Osteoblast (primary cell): ENCODE measurements around the gene DNAJC6. TPM values are rescaled to one million over a fixed set of nuclear protein-coding genes. Genes with fewer than 3 reads are reported as not detected.

Experiments used
- DNase-seq: peaks from one replicate; pipeline ENCODE4 v3.0.0; 2011; ENCODE audit warnings: low spot score, mixed read lengths; ENCODE audit not compliant: insufficient read length; ENCODE audit errors: missing footprints
- H2AFZ ChIP-seq: 2 replicates; pipeline ENCODE4 v1.6.0; 2011; ENCODE audit warnings: mild to moderate bottlenecking, low read length
- H3K27ac ChIP-seq: 2 replicates; pipeline ENCODE4 v1.5.1; 2011; ENCODE audit warnings: mild to moderate bottlenecking, low read depth, low read length, moderate library complexity
- H3K27me3 ChIP-seq: 2 replicates; pipeline ENCODE4 v1.6.0; 2012; ENCODE audit warnings: mild to moderate bottlenecking, control low read depth, inconsistent platforms, low read length, moderate library complexity; ENCODE audit not compliant: insufficient read depth
- H3K36me3 ChIP-seq: 2 replicates; pipeline ENCODE4 v1.5.1; 2011; ENCODE audit warnings: mild to moderate bottlenecking, low read length, control low read depth, moderate library complexity; ENCODE audit not compliant: insufficient read depth
- H3K4me1 ChIP-seq: 2 replicates; pipeline ENCODE4 v1.5.1; 2011; ENCODE audit warnings: mild to moderate bottlenecking, low read length, control low read depth, moderate library complexity; ENCODE audit not compliant: insufficient read depth
- H3K4me2 ChIP-seq: 2 replicates; pipeline ENCODE4 v1.6.0; 2011; ENCODE audit warnings: mild to moderate bottlenecking, low read length; ENCODE audit not compliant: insufficient read depth
- H3K4me3 ChIP-seq: fragments of 200-600 bp; sonication (generic); 3 replicates; pipeline ENCODE4 v1.5.1; 2012; ENCODE audit warnings: mild to moderate bottlenecking, low read length, inconsistent platforms; ENCODE audit not compliant: insufficient read depth
- H3K79me2 ChIP-seq: 2 replicates; pipeline ENCODE4 v1.6.0; 2012; ENCODE audit warnings: mild to moderate bottlenecking, low read length, control low read depth, inconsistent platforms; ENCODE audit not compliant: insufficient read depth
- H3K9me3 ChIP-seq: 2 replicates; pipeline ENCODE4 v1.5.1; 2011; ENCODE audit warnings: low read depth, low read length, control low read depth
- H4K20me1 ChIP-seq: 2 replicates; pipeline ENCODE4 v1.6.0; 2012; ENCODE audit warnings: mild to moderate bottlenecking, low read length, control low read depth; ENCODE audit not compliant: insufficient read depth
- total RNA-seq: library from RNA; depleted of rRNA; stranded (reverse); fragments of >200 nt; gene quantifications from 2 replicates; pipeline ENCODE4 v1.2.3, GENCODE V29; 2012
- TF ChIP-seq, protein P1 (sequence below): IDR thresholded peaks from 2 replicates; pipeline ENCODE4 v1.5.1; 2011; ENCODE audit warnings: mild to moderate bottlenecking, low read depth, low read length, moderate library complexity; ENCODE audit errors: extremely low read depth

The DNAJC6 gene
- total RNA-seq, 1 donor = 10.5 TPM

DNA sequence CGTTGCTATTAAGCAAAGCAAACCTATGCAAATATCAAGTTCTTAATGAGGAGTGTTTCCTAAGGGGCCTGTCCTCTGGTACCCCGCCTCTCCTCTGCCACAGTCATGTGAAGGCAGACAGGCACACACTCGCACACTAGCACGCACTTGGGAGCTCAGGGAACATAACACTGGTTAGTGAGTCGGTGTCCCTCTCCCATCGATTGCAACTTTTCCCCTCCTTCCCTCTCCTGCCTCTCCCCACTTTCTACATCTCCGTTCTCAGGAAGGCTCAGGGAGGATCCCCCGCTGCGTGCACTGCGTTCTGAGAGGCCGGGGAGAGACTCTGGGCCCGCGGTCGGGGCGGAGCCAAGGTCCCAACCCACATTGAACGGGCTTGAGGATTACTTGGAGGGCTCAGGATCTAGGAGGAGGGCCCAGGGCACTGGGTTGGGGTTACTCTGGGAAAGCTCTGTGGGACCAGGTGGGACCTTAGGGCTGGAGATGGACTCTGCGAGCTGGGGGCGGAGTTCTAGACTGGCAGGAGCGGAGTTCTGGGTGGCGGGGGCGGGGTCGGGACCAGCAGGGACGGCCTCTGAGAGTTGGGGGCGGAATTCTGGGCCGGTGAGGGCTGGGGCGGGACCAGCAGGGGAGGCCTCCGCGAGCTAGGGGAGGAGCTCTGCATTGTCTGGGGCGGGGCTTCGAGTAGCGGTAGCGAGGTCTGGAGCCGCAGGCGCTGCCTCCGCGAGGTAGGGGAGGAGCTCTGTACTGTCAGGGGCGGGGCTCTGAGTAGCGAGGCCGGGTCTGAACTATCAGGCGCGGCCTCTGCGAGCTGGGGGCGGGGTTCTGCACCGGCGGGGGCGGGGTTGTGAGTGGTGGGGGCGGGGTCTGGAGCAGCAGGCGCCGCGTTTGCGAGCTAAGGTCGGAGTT lies 110.6 kb downstream of the DNAJC6 start:
- peaks cover 34% of the 10 kb centered on the region for H3K79me2 ChIP-seq
- peak overlapping the region; percentile 98 for H2AFZ ChIP-seq
- peak overlapping the region; percentile 85 for H3K27ac ChIP-seq
- no peaks in the 10 kb centered on the region for H4K20me1 ChIP-seq
- TF ChIP-seq, protein P1, sequence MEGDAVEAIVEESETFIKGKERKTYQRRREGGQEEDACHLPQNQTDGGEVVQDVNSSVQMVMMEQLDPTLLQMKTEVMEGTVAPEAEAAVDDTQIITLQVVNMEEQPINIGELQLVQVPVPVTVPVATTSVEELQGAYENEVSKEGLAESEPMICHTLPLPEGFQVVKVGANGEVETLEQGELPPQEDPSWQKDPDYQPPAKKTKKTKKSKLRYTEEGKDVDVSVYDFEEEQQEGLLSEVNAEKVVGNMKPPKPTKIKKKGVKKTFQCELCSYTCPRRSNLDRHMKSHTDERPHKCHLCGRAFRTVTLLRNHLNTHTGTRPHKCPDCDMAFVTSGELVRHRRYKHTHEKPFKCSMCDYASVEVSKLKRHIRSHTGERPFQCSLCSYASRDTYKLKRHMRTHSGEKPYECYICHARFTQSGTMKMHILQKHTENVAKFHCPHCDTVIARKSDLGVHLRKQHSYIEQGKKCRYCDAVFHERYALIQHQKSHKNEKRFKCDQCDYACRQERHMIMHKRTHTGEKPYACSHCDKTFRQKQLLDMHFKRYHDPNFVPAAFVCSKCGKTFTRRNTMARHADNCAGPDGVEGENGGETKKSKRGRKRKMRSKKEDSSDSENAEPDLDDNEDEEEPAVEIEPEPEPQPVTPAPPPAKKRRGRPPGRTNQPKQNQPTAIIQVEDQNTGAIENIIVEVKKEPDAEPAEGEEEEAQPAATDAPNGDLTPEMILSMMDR = no peak
- peak overlapping the region; percentile 89 for H3K4me3 ChIP-seq
- no peaks in the 10 kb centered on the region for H3K36me3 ChIP-seq
- H3K27me3 ChIP-seq = no peaks in the 10 kb centered on the region
- H3K4me2 ChIP-seq = peak overlapping the region; percentile 95
- DNase-seq = peak; percentile 97
- peaks cover 43% of the 10 kb centered on the region for H3K4me1 ChIP-seq
- no peaks in the 10 kb centered on the region for H3K9me3 ChIP-seq

DNA sequence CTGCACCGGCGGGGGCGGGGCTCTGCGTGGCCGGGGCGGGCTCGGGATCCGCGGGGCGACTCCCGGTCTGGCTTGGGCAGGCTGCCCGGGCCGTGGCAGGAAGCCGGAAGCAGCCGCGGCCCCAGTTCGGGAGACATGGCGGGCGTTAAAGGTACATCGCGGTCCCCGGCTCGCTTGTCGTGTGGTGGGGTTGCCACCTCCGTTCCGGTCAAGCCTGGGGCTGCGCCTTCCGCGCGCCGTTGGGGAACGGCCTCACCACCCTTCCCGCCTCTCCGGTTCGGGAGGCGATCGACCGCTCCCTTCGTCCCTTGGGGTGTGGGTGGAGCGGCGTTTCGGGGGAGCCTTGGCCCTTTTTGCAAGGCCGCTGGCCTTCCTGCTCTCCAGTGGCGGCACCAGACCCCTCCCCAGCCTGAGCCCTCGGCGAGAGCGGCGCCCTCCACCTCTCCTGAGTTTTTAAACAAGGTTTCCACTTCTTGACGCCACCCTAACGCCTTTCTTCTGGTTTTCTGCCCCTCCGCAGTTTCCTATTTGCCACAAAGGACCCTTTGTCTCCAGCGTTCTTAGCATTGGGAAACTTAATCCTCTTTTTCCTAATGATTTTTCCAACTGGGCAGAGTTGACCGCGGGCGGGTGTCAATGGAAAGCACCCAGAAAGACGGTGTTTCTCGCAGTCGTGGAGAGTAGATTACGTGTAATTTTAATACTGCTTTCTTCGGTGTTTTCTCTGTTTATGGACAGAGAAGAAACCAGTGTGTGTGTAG lies 111.4 kb downstream of the DNAJC6 start, which contains the start of the genes LEPR and LEPROT:
Gene LEPR (plus strand): TSS at position 79 of the 761 bp plus-strand sequence. CDS start 144,898 bp downstream, outside the sequence.
Gene LEPROT (plus strand): TSS at position 79 of the 761 bp plus-strand sequence. CDS start 57 bp downstream, at position 136.
- Histone ChIP-seq H3K79me2 (peaks cover 42% of the 10 kb centered on the region), H3K27ac (peak within 1 kb of the TSS; percentile 93), H3K36me3 (peaks cover 5% of the 10 kb centered on the region), H3K9me3 (no peaks in the 10 kb centered on the region), H3K4me3 (peak within 1 kb of the TSS; percentile 89), H4K20me1 (no peaks in the 10 kb centered on the region), H3K27me3 (no peaks in the 10 kb centered on the region), H3K4me2 (peak within 1 kb of the TSS; percentile 95), H2AFZ (peak within 1 kb of the TSS; percentile 98), H3K4me1 (peaks cover 51% of the 10 kb centered on the region)
- peak; percentile 93 for DNase-seq
- TF ChIP-seq, protein P1 = no peak

DNA sequence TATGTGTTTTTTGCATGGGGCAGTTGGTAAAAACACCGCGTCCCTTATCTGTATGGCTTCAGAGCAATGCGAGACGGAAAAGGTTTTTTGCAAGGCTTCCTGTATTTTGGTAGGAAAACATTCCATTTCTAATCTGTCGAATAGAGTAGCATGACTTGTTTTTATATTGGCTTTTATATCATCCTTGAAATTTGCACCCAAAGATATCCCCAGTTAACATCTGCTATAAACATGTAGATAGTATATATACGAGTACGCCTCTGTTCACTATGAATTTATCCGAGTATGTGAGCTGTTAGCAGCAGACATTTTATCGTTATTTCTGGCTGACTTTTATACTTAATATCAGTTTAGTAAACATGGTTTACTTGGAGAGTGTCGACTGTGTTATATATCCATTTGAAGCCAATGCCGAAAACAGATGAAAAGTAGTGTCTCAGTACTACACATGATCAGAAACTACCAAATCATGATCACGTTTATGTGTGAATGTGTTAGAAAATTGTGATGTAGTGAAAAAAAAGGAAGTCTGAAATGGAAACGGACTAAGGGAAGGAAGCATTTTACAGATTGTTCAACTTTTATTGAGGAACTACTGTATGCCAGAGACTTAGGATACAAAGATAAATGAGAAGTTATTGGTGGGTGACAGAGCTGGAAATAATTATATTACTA lies 112.1 kb downstream of the DNAJC6 start:
- Histone ChIP-seq H3K4me3 (peak overlapping the region; percentile 89), H3K4me1 (peaks cover 58% of the 10 kb centered on the region), H3K4me2 (peak overlapping the region; percentile 87), H2AFZ (peak overlapping the region; percentile 83), H3K9me3 (no peaks in the 10 kb centered on the region), H3K27me3 (no peaks in the 10 kb centered on the region), H3K79me2 (peaks cover 49% of the 10 kb centered on the region), H4K20me1 (no peaks in the 10 kb centered on the region), H3K36me3 (peaks cover 11% of the 10 kb centered on the region), H3K27ac (peak overlapping the region; percentile 93)
- TF ChIP-seq, protein P1 = no peak
- peak; percentile 21 for DNase-seq
